Skeletal muscle satellite cell (primary cell): ENCODE measurements around the gene GABRA1.

Experiments
- H3K27me3 ChIP-seq: 2 replicates; pipeline ENCODE4 v1.7.0; 2013; ENCODE audit warnings: low read length; ENCODE audit not compliant: control insufficient read depth, insufficient read depth
- H3K36me3 ChIP-seq: 2 replicates; pipeline ENCODE4 v1.7.0; 2013; ENCODE audit warnings: mild to moderate bottlenecking, control low read depth, low read length; ENCODE audit not compliant: insufficient read depth
- H3K4me1 ChIP-seq: 2 replicates; pipeline ENCODE4 v1.7.0; 2013; ENCODE audit warnings: low read length; ENCODE audit not compliant: control insufficient read depth, insufficient read depth
- H3K4me2 ChIP-seq: 2 replicates; pipeline ENCODE4 v1.7.0; 2013; ENCODE audit warnings: mild to moderate bottlenecking, low read length
- H3K4me3 ChIP-seq: 2 replicates; pipeline ENCODE4 v1.7.0; 2013; ENCODE audit warnings: low read length
- H3K9ac ChIP-seq: 2 replicates; pipeline ENCODE4 v1.7.0; 2013; ENCODE audit warnings: mild to moderate bottlenecking, low read depth, low read length, moderate library complexity
- H3K9me3 ChIP-seq: replicated peaks from 2 replicates; pipeline ENCODE4 v1.7.0; 2013; ENCODE audit warnings: mild to moderate bottlenecking, control low read depth, low read length

The GABRA1 gene

DNA sequence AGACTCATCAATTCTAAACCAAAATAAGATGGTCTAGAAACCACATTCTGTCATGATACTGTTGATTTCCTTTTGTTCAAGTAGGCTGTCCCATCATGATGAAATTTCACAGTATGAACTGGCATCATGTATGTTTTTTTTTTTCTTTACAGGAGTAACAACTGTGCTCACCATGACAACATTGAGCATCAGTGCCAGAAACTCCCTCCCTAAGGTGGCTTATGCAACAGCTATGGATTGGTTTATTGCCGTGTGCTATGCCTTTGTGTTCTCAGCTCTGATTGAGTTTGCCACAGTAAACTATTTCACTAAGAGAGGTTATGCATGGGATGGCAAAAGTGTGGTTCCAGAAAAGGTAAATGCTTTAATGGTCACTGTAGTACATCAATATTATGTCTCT is 47.6 kb downstream of the GABRA1 start:
- H3K4me2 ChIP-seq = no peak overlapping the region
- no peaks in the 10 kb centered on the region for H3K4me1 ChIP-seq
- H3K9ac ChIP-seq = no peak overlapping the region
- H3K36me3 ChIP-seq = no peaks in the 10 kb centered on the region
- no peaks in the 10 kb centered on the region for H3K27me3 ChIP-seq
- H3K9me3 ChIP-seq = no peaks in the 10 kb centered on the region
- no peak overlapping the region for H3K4me3 ChIP-seq

DNA sequence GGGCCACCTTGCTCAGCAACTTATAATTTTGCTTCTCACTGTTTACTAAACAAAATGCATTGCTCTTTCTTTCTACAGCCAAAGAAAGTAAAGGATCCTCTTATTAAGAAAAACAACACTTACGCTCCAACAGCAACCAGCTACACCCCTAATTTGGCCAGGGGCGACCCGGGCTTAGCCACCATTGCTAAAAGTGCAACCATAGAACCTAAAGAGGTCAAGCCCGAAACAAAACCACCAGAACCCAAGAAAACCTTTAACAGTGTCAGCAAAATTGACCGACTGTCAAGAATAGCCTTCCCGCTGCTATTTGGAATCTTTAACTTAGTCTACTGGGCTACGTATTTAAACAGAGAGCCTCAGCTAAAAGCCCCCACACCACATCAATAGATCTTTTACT is 49.1 kb downstream of the GABRA1 start:
- H3K4me2 ChIP-seq = no peak overlapping the region
- H3K27me3 ChIP-seq = no peaks in the 10 kb centered on the region
- no peaks in the 10 kb centered on the region for H3K36me3 ChIP-seq
- H3K9ac ChIP-seq = no peak overlapping the region
- H3K4me3 ChIP-seq = no peak overlapping the region
- peaks cover 3% of the 10 kb centered on the region for H3K9me3 ChIP-seq
- no peaks in the 10 kb centered on the region for H3K4me1 ChIP-seq

- Histone ChIP-seq H3K4me1 (no peaks in the 10 kb centered on the region), H3K9ac (no peak overlapping the region), H3K36me3 (no peaks in the 10 kb centered on the region), H3K4me2 (no peak overlapping the region), H3K4me3 (no peak overlapping the region), H3K9me3 (peaks cover 3% of the 10 kb centered on the region), H3K27me3 (no peaks in the 10 kb centered on the region)
These were observed 51.7 kb downstream of the GABRA1 start for GRCh38 chr5:161899590-161899989.

DNA sequence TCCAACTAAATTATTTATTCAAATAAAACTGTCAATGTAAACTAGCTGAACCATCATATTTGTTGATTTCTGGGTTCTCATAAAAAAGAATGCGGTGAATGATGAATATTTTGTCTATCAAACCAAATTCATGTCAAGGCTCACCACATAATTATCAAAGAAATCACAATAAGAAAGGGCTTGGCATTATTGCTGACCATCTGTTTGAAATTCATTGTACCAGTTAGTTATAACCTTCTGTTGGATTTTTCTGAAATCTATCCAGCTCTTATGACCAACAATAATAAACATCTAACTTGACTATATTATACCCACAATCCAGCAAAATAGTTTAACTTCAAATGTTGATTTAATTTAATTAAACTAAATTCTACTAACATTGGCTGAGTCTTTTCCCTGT is 53.1 kb downstream of the GABRA1 start:
- no peak overlapping the region for H3K9ac ChIP-seq
- H3K36me3 ChIP-seq = no peaks in the 10 kb centered on the region
- H3K4me2 ChIP-seq = no peak overlapping the region
- no peaks in the 10 kb centered on the region for H3K27me3 ChIP-seq
- no peaks in the 10 kb centered on the region for H3K4me1 ChIP-seq
- H3K4me3 ChIP-seq = no peak overlapping the region
- peaks cover 3% of the 10 kb centered on the region for H3K9me3 ChIP-seq

DNA sequence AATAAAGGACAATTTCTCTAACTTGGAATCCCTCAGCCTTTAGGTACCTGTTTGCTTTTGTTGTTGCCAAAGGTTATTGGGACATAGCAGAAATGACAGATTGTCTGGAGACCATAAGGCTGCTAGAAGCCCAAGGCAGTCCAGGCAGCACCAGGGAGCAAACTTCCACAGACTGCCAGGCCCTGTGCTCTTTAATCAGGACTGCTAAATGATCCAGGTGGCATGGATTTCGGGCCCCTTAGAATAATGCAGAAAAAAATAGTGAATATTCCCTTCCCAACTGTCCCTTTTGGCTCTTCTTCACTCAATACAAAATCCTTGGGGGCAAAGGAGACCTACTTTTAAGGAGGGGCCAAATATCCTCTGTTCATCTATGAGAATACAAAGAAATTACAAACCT is 73.9 kb downstream of the GABRA1 start:
- Histone ChIP-seq H3K36me3 (no peaks in the 10 kb centered on the region), H3K27me3 (no peaks in the 10 kb centered on the region)

GRCh38 chr5:161924270-161924669 is 76.3 kb downstream of the GABRA1 start:
- no peak overlapping the region for H3K9ac ChIP-seq
- no peaks in the 10 kb centered on the region for H3K4me1 ChIP-seq
- no peaks in the 10 kb centered on the region for H3K27me3 ChIP-seq

More for the DNA sequence above, 73.9 kb downstream of the GABRA1 start:
- H3K4me3 ChIP-seq = no peak overlapping the region
- peaks cover 15% of the 10 kb centered on the region for H3K9me3 ChIP-seq
- no peak overlapping the region for H3K4me2 ChIP-seq
- H3K9ac ChIP-seq = no peak overlapping the region
- no peaks in the 10 kb centered on the region for H3K4me1 ChIP-seq

GRCh38 chr5:161925960-161926359 is 78.0 kb downstream of the GABRA1 start:
- H3K27me3 ChIP-seq = no peaks in the 10 kb centered on the region
- H3K4me1 ChIP-seq = no peaks in the 10 kb centered on the region
- no peak overlapping the region for H3K4me3 ChIP-seq
- no peaks in the 10 kb centered on the region for H3K36me3 ChIP-seq
- no peak overlapping the region for H3K9ac ChIP-seq
- H3K9me3 ChIP-seq = peaks cover 14% of the 10 kb centered on the region
- no peak overlapping the region for H3K4me2 ChIP-seq

More at GRCh38 chr5:161924270-161924669, 76.3 kb downstream of the GABRA1 start:
- H3K36me3 ChIP-seq = no peaks in the 10 kb centered on the region
- H3K4me2 ChIP-seq = no peak overlapping the region
- no peak overlapping the region for H3K4me3 ChIP-seq
- peaks cover 15% of the 10 kb centered on the region for H3K9me3 ChIP-seq

GRCh38 chr5:161934486-161934885 is 86.6 kb downstream of the GABRA1 start:
- H3K36me3 ChIP-seq = no peaks in the 10 kb centered on the region
- no peaks in the 10 kb centered on the region for H3K4me1 ChIP-seq
- no peak overlapping the region for H3K9ac ChIP-seq
- no peak overlapping the region for H3K4me2 ChIP-seq
- H3K4me3 ChIP-seq = no peak overlapping the region
- no peaks in the 10 kb centered on the region for H3K27me3 ChIP-seq
- H3K9me3 ChIP-seq = no peaks in the 10 kb centered on the region

- H3K27me3 ChIP-seq = no peaks in the 10 kb centered on the region
- H3K9ac ChIP-seq = no peak overlapping the region
- no peaks in the 10 kb centered on the region for H3K4me1 ChIP-seq
- no peaks in the 10 kb centered on the region for H3K36me3 ChIP-seq
- no peak overlapping the region for H3K4me2 ChIP-seq
- H3K9me3 ChIP-seq = no peaks in the 10 kb centered on the region
- no peak overlapping the region for H3K4me3 ChIP-seq
These were observed 97.1 kb downstream of the GABRA1 start for GRCh38 chr5:161944974-161945373.

- Histone ChIP-seq H3K27me3 (no peaks in the 10 kb centered on the region), H3K36me3 (no peaks in the 10 kb centered on the region), H3K4me1 (no peaks in the 10 kb centered on the region), H3K4me3 (no peak overlapping the region), H3K9ac (no peak overlapping the region), H3K9me3 (no peaks in the 10 kb centered on the region), H3K4me2 (no peak overlapping the region)
These were observed 99.0 kb downstream of the GABRA1 start for GRCh38 chr5:161946911-161947310.
